Neuronal stem cell (in vitro differentiated cells): ENCODE results near the gene HOXA13.

ENCODE experiments used
- DNase-seq: peaks from one replicate; pipeline ENCODE4 v3.0.0-alpha.2; 2013; ENCODE audit warnings: low spot score
- H2AFZ ChIP-seq: one replicate; pipeline ENCODE4 v1.6.1; 2013; ENCODE audit warnings: mild to moderate bottlenecking, low read length, inconsistent platforms
- H2AK5ac ChIP-seq: 2 replicates; pipeline ENCODE4 v1.6.1; 2013; ENCODE audit warnings: low read depth, mild to moderate bottlenecking, inconsistent platforms, low read length, moderate library complexity, mixed read lengths
- H2BK120ac ChIP-seq: 2 replicates; pipeline ENCODE4 v1.6.1; 2013; ENCODE audit warnings: low read depth, mild to moderate bottlenecking, inconsistent platforms, low read length, moderate library complexity, mixed read lengths
- H2BK12ac ChIP-seq: one replicate; pipeline ENCODE4 v1.6.1; 2013; ENCODE audit warnings: low read length, inconsistent platforms
- H2BK15ac ChIP-seq: 2 replicates; pipeline ENCODE4 v1.6.1; 2013; ENCODE audit warnings: mild to moderate bottlenecking, low read length, inconsistent platforms, mixed read lengths
- H2BK5ac ChIP-seq: one replicate; pipeline ENCODE4 v1.6.1; 2013; ENCODE audit warnings: inconsistent platforms, mild to moderate bottlenecking, low read length, moderate library complexity
- H3K14ac ChIP-seq: one replicate; pipeline ENCODE4 v1.6.1; 2013; ENCODE audit warnings: low read length, inconsistent platforms
- H3K18ac ChIP-seq: 2 replicates; pipeline ENCODE4 v1.6.1; 2013; ENCODE audit warnings: low read length, inconsistent platforms
- H3K23ac ChIP-seq: 2 replicates; pipeline ENCODE4 v1.6.1; 2013; ENCODE audit warnings: low read depth, mild to moderate bottlenecking, mixed read lengths, low read length, inconsistent platforms; ENCODE audit not compliant: poor library complexity
- H3K27ac ChIP-seq: replicated peaks from 3 replicates; pipeline ENCODE4 v1.5.1; 2013; ENCODE audit warnings: low read length, inconsistent platforms
- H3K27me3 ChIP-seq, 3 experiments: 2 replicates each; pipeline ENCODE4 v1.6.1; 2013; ENCODE audit warnings: low read length in 3 of 3, mild to moderate bottlenecking in 2 of 3, inconsistent platforms in 1 of 3, low read depth in 1 of 3, mixed read lengths in 1 of 3, moderate library complexity in 1 of 3; ENCODE audit not compliant: control insufficient read depth in 3 of 3, insufficient read depth in 3 of 3
- H3K36me3 ChIP-seq, 2 donors: replicated peaks in 1 of 2; 2 replicates each; pipeline ENCODE4 v1.6.1; 2013; ENCODE audit warnings: low read length in 2 of 2; ENCODE audit not compliant: control insufficient read depth in 2 of 2, insufficient read depth in 2 of 2
- H3K4ac ChIP-seq: 2 replicates; pipeline ENCODE4 v1.6.1; 2013; ENCODE audit warnings: inconsistent platforms, mild to moderate bottlenecking, low read length, moderate library complexity
- H3K4me1 ChIP-seq, 2 donors: 1 replicate in 1 of 2; 2 replicates in 1 of 2; pipeline ENCODE4 v1.6.1; 2013; ENCODE audit warnings: low read length in 2 of 2, low read depth in 1 of 2; ENCODE audit not compliant: control insufficient read depth in 2 of 2, insufficient read depth in 1 of 2
- H3K4me2 ChIP-seq: one replicate; pipeline ENCODE4 v1.6.1; 2013; ENCODE audit warnings: mild to moderate bottlenecking, low read length, inconsistent platforms; ENCODE audit not compliant: insufficient read depth, poor library complexity, severe bottlenecking
- H3K4me3 ChIP-seq, 2 donors: 2 replicates each; pipeline ENCODE4 v1.5.1; 2013; ENCODE audit warnings: low read length in 2 of 2, mild to moderate bottlenecking in 2 of 2, inconsistent platforms in 1 of 2, moderate library complexity in 1 of 2
- H3K79me1 ChIP-seq: one replicate; pipeline ENCODE4 v1.6.1; 2013; ENCODE audit warnings: low read depth, mild to moderate bottlenecking, inconsistent platforms, low read length, moderate library complexity
- H3K9ac ChIP-seq: one replicate; pipeline ENCODE4 v1.6.1; 2013; ENCODE audit warnings: mild to moderate bottlenecking, low read depth, low read length, inconsistent platforms; ENCODE audit not compliant: poor library complexity
- H3K9me3 ChIP-seq, 2 donors: replicated peaks in 1 of 2; 2 replicates each; pipeline versions ENCODE3 to v1.6.1; 2013; ENCODE audit warnings: low read length in 2 of 2, mild to moderate bottlenecking in 2 of 2, inconsistent platforms in 1 of 2, low read depth in 1 of 2, mixed read lengths in 1 of 2, moderate library complexity in 1 of 2; ENCODE audit not compliant: control insufficient read depth in 2 of 2, insufficient read depth in 1 of 2
- H4K8ac ChIP-seq: one replicate; pipeline ENCODE4 v1.6.1; 2013; ENCODE audit warnings: low read depth, mild to moderate bottlenecking, inconsistent platforms, low read length, moderate library complexity
- H4K91ac ChIP-seq: one replicate; pipeline ENCODE4 v1.6.1; 2013; ENCODE audit warnings: low read length, low read depth, mild to moderate bottlenecking, inconsistent platforms; ENCODE audit not compliant: poor library complexity
- WGBS, 2 donors: extraction: QIAGEN DNeasy Blood & Tissue Kit; methylation state at CpG; one replicate each; pipeline ENCODE4 v1.1.7; 2013; ENCODE audit warnings: missing lambda C conversion rate in 2 of 2, mixed read lengths in 1 of 2; ENCODE audit not compliant: insufficient read length in 2 of 2, insufficient replicate concordance in 1 of 2; ENCODE audit errors: extremely low coverage in 2 of 2; 5-methylcytosine and 5-hydroxymethylcytosine counted together

HOXA13 gene

GRCh38 chr7:27217951-27218350, 18.1 kb upstream of the HOXA13 start:
- Histone ChIP-seq H3K9me3 (peaks cover 0 to 4% of the 10 kb centered on the region in 2 donors), H3K4me2 (no peak overlapping the region), H3K36me3 (no peaks in the 10 kb centered on the region), H3K18ac (no peak overlapping the region), H3K23ac (no peak overlapping the region), H3K9ac (no peak overlapping the region), H2BK15ac (no peak overlapping the region), H3K79me1 (no peaks in the 10 kb centered on the region), H3K27me3 (peaks cover 37 to 91% (median 78%) of the 10 kb centered on the region in 3 experiments), H2BK120ac (no peak overlapping the region), H4K91ac (no peak overlapping the region), H3K4me1 (no peaks in the 10 kb centered on the region), H4K8ac (no peak overlapping the region), H3K27ac (no peak overlapping the region), H2AFZ (no peak overlapping the region), H2AK5ac (no peak overlapping the region), H3K4me3 (no peak overlapping the region), H3K14ac (no peak overlapping the region), H3K4ac (no peak overlapping the region), H2BK5ac (no peak overlapping the region), H2BK12ac (no peak overlapping the region)
- DNase-seq = no peak

GRCh38 chr7:27215356-27215755, 15.5 kb upstream of the HOXA13 start:
- no peak overlapping the region for H3K4me3 ChIP-seq
- no peaks in the 10 kb centered on the region for H3K79me1 ChIP-seq
- no peak overlapping the region for H3K4ac ChIP-seq
- no peaks in the 10 kb centered on the region for H3K36me3 ChIP-seq
- H2BK12ac ChIP-seq = no peak overlapping the region
- H3K9me3 ChIP-seq = peaks cover 0 to 2% of the 10 kb centered on the region in 2 donors
- H2AFZ ChIP-seq = no peak overlapping the region
- no peak overlapping the region for H2BK15ac ChIP-seq
- peaks cover 48 to 92% (median 86%) of the 10 kb centered on the region in 3 experiments for H3K27me3 ChIP-seq
- H2AK5ac ChIP-seq = no peak overlapping the region
- H3K9ac ChIP-seq = no peak overlapping the region
- H3K23ac ChIP-seq = no peak overlapping the region
- no peak overlapping the region for H2BK120ac ChIP-seq
- DNase-seq = no peak
- H3K27ac ChIP-seq = no peak overlapping the region
- H3K18ac ChIP-seq = no peak overlapping the region
- no peak overlapping the region for H3K14ac ChIP-seq
- no peaks in the 10 kb centered on the region for H3K4me1 ChIP-seq
- no CpG with 5 or more reads among the region's 2 CpGs for WGBS, 2 donors
- no peak overlapping the region for H3K4me2 ChIP-seq
- no peak overlapping the region for H4K91ac ChIP-seq
- H2BK5ac ChIP-seq = no peak overlapping the region
- H4K8ac ChIP-seq = no peak overlapping the region

- no peak overlapping the region for H3K4me2 ChIP-seq
- H2BK120ac ChIP-seq = no peak overlapping the region
- no CpG with 5 or more reads among the region's 8 CpGs for WGBS, 2 donors
- no peak for DNase-seq
- no peak overlapping the region for H2BK12ac ChIP-seq
- no peak overlapping the region for H3K4me3 ChIP-seq
- peak overlapping the region; percentile 49 for H2AFZ ChIP-seq
- no peak overlapping the region for H4K91ac ChIP-seq
- H3K79me1 ChIP-seq = no peaks in the 10 kb centered on the region
- H3K4me1 ChIP-seq = no peaks in the 10 kb centered on the region
- no peak overlapping the region for H3K23ac ChIP-seq
- no peak overlapping the region for H2AK5ac ChIP-seq
- no peak overlapping the region for H2BK15ac ChIP-seq
- no peak overlapping the region for H4K8ac ChIP-seq
- no peak overlapping the region for H3K27ac ChIP-seq
- H3K4ac ChIP-seq = no peak overlapping the region
- H2BK5ac ChIP-seq = no peak overlapping the region
- H3K9me3 ChIP-seq = no peaks in the 10 kb centered on the region
- no peak overlapping the region for H3K18ac ChIP-seq
- peaks cover 39 to 92% (median 86%) of the 10 kb centered on the region in 3 experiments for H3K27me3 ChIP-seq
- no peak overlapping the region for H3K9ac ChIP-seq
- no peak overlapping the region for H3K14ac ChIP-seq
- H3K36me3 ChIP-seq = no peaks in the 10 kb centered on the region
Observed at GRCh38 chr7:27214239-27214950, 14.5 kb upstream of the HOXA13 start.

- Histone ChIP-seq H2BK12ac (no peak overlapping the region), H3K9me3 (no peaks in the 10 kb centered on the region), H3K9ac (no peak overlapping the region), H3K4ac (no peak overlapping the region), H3K79me1 (no peaks in the 10 kb centered on the region), H2BK120ac (no peak overlapping the region), H3K4me1 (no peaks in the 10 kb centered on the region), H3K23ac (peak overlapping the region; percentile 26), H3K4me3 (no peak overlapping the region), H3K4me2 (no peak overlapping the region), H3K27me3 (peaks cover 39 to 94% (median 89%) of the 10 kb centered on the region in 3 experiments), H4K91ac (no peak overlapping the region), H3K36me3 (no peaks in the 10 kb centered on the region), H3K14ac (no peak overlapping the region), H4K8ac (no peak overlapping the region), H2AK5ac (peak overlapping the region; percentile 22), H2BK5ac (no peak overlapping the region), H2BK15ac (no peak overlapping the region), H3K18ac (no peak overlapping the region), H2AFZ (peak overlapping the region; percentile 49), H3K27ac (no peak overlapping the region)
- WGBS, 2 donors = no CpG with 5 or more reads among the region's 50 CpGs
- DNase-seq = no peak
Observed at GRCh38 chr7:27213433-27214238, 13.7 kb upstream of the HOXA13 start.
